GM21381 (cell line): ENCODE data around the gene CYP19A1.
"Not testable (repeated sequence)": the region's sequence is repeated elsewhere in the genome, so short reads cannot be mapped to it uniquely, and the experiment has no call there.

Experiments used
- ATAC-seq: cut with Tn5 transposase; IDR thresholded peaks from one replicate; pipeline ENCODE4 v1.9.1; 2021; ENCODE audit warnings: mild to moderate bottlenecking, moderate library complexity; ENCODE audit not compliant: unreplicated experiment

CYP19A1 gene

DNA sequence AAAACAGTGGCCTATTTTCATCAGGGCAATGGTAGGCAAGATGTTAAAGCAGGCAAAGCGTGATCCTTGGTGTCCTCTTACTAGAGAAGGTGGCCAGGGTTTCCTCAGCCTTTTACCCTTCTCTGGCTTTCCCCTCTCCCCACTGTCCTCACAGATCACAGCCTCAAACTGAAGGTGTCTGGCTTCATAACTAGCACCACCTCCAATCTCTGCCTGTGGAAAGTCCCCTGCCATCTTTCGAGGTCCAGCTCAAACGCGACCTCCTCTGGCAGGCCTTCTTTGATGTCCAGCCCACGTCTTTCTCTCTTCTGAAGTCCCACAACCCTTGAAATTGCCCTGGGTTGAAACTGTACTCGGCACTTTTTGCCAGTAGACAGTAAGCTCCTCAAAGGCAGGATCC, 35.9 kb downstream of the CYP19A1 start:
- ATAC-seq, result no peak

DNA sequence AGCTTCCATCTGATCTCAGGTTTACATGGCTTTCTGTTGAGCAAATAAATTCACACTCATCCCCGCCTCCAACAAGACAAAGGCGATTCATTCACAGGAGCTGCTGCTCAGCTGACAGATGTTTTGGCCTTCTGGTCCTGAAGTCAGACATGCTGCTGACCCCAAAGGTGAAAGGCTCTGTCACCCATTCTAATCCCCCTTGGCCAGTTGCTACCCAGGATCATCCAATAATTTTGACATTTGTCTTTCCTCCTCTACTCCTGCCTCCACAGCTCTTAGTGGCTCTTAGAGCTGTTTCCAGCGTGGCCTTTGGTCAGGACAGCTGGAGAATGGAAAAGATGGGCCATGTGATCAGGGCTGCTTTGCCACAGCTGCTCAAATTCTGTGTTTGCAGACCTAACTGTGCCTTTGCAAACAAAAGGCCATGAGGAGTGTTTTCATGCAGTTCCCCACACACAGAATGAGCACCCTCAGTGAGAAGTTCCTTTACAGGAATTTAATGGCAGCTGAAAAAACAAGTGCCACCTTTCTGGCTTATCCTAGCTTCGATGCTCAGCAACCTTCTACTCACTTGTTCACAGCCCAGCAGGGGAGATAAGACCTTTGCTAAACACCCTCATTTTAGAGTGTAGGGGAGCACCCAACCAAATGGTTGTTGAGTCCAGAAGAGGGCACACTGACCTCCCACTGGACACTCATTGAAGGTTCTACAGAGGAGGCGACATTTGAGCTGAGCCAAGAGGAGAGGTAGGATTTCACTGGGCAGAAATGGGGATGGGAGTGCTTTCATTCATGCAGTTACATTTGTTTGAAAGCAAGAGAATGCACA, 39.0 kb downstream of the CYP19A1 start:
- no peak for ATAC-seq

DNA sequence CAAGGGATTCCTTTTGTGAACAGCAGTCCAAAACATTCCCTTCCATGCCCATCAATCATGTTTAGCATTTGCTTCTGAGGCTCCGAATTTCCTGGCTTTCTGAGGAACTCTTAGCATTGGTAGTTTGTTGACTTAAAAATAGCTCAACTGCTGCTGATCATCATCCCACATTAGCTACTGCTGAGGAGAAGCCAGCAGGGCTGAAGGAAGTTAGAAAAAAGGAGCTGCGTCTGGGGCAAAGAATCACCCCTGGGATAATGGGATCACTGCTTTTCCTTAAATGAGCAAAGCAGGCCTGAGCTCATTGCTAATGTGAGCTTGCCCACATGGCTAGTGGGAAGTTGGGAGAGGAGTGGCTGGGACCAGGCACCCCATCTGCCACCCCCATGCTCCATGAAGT, 39.8 kb downstream of the CYP19A1 start:
- ATAC-seq, result no peak

DNA sequence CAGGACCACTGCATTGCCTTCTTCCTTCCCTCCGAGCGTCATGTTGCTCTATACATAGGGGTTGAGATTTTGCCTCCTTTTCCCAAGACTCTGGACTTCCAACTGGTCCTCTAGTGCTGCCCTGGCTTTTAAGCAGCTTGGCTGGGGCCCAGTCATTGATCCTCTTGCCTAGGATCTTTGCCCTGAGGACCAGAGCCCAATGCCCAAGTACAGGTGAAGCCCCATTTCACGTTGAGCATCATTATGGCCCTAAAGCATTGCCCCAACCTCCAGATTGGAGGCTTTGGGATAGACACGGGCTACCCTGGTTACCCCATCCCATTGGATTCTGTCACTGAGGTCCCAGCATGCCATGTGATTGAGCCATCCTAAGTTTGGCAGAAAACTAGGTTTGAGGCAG, 47.7 kb downstream of the CYP19A1 start:
- ATAC-seq, result no peak

DNA sequence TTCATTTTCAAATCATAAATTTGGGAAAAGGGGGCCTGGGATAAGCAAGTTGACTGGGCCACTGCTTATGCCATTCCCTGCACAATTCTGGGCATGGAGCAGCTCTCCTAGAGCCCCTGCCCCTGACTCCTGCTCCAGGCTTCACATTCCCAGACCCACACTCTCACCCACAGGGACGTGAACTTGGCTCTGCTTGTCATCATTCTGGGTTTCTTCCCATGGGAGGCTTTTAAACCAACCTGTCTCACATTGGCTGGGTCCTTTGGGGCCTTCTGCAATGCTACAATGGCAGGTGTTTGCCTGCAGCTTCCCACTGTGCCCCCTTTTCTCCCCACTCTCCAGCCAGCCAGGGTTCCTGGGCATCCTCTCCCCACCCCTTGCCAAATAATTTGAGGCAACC, 49.1 kb downstream of the CYP19A1 start:
- no peak for ATAC-seq

DNA sequence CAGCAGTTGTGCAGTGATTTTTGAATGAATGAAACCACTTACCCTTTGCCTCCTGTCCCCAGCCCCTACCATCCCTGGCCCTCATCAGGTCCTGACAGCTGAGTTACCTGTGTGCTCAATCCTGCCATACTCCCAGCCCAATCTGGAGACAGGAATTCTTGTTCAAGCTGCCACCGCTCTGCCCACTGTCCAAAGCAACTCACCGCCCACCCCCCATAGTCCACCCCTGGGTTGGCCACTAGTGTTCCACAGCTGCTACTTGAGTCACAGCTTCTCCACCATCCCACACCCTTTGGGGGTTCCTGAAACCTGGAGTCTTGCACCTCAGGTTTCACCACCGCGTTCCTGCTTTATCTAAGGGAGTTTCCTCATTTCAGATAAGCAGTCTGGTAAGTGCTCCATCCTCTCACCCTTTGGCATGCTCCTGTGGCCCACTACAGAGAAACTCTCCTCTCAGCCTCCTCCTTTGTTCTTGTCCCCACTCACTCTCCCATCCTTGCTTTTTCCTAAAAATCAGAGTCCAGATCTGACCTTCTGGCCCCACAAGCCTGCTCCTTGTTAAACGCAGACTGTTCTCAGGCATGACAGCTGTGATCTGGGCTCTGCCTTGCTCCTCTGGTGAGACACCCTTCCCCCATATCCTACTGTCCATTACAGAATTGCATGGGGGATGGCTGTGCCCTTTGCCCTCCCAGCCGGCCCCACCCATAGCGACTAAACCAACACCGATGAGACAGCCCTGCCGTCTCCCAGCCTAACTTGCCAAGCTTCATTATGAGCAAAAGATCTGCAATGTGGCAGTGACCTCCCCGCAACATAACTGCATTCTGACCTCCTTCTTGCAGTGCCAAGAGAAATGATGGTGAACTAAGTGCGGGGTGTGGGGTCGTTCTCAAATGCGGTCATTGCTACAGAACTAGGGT, 50.0 kb downstream of the CYP19A1 start:
- no peak for ATAC-seq

DNA sequence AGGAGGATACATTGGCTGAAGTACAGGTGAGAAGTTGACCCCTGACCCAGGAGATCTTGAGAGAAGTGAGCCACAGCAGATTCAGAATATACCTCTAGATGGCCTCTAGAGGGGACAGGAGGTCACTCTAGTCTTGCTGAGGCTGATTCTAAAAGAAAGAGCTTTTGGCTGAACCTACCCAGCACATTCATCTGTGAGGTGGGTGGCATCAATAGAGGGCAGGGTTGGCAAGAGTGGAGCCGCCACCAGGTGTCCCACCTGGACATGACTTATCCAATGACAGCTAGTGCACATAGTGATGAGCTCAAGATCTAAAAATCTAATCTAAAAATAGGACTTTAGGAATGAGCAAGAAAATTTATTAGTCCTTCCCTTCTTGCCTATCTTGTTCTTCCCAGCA, 51.6 kb downstream of the CYP19A1 start:
- ATAC-seq, result no peak

DNA sequence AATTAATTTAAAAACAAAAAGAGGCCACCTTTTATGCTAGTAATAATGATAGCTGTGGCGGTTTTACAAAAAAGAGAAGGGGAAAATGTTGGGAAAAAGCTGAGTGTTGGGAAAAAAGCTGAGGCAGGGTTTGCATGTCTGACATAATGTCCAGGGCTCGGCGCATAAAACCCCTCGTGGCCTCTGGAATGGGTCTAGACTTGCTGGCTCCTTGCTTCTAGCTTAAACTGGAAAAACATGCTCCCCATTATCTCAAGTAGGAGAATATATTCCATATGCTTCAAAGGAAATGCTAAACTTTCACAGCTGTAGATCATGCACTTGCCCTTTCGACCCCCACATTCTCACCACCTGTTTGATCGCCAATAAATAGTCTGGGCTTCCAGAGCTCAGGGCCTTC, 53.0 kb downstream of the CYP19A1 start:
- no peak for ATAC-seq

DNA sequence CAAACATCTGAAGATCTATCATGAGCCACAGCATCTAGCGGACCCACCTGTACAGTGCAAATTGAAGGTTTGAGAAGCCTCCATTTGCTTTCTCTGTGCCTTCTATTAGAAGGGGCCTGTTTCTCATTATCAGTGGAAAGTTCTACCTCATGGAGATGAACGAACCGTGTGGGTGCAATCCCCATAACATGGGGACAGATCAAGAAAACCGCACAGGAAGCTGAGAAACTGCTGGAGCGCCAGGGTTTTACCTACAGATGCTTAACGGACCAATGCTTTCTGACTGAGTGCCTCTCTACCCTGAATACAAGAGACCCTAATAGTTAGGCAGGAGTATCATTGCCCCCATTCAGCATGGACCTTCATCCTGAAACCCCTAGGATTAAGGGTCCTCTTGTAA, 53.5 kb downstream of the CYP19A1 start:
- no peak for ATAC-seq

DNA sequence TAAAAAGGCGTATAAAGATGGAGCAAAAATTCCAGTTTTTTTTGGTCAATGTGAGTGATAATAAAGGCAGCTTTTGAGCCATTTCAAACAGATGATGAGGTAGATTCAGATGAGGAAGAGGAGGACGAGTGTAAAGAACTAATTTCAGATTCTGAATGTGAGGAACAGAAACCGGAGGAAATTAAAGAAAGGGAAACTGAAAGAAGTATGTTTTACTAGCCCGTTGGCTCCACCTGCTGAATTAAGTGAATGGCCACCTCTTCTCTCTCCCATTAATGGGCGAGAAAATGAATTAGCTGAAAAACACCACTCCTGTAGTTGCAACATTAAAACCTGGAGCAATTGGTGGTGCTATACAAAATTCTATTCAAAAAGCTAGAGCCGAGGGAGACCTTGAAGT, 55.4 kb downstream of the CYP19A1 start:
- ATAC-seq, result peak; percentile 52

DNA sequence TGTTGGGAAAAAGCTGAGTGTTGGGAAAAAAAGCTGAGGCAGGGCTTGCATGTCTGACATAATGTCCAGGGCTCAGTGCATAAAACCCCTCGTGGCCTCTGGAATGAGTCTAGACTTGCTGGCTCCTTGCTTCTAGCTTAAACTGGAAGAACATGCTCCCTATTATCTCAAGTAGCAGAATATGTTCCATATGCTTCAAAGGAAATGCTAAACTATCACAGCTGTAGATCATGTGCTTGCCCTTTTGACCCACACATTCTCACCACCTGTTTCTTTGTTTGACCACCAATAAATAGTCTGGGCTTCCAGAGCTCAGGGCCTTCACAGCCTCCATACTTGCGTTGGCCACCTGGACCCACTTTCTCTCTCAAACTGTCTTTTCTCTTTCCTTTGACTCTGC, 56.2 kb downstream of the CYP19A1 start:
- ATAC-seq, result not testable (repeated sequence)

DNA sequence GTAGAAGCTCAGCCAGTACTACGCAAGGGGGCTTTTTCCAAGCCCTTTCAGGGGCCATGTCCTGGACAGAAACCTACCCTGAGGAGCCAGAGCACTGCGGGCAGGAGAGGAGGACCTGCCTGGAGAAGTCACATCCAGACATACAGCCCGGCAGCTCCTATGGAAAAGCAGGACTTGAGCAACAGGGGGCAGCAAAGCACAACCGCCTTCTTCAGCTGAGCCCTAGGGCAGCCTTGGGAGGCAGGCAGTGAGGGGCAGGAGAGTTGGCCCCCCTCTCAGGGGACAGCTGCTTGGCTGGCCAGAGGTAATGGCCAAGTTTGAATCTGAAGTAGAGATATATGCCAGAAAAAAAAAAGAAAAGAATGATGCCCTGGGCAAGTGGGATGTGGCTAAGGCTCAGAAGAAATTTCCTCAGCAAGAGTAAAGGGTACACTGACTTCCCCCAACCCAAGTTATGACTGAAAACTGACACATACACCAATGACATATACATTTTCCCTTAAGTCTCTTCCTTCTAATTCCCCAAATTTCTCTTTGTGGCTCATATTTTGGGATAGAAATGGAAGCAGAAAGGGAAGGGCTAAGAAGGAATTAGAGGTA, 56.9 kb downstream of the CYP19A1 start:
- no peak for ATAC-seq

DNA sequence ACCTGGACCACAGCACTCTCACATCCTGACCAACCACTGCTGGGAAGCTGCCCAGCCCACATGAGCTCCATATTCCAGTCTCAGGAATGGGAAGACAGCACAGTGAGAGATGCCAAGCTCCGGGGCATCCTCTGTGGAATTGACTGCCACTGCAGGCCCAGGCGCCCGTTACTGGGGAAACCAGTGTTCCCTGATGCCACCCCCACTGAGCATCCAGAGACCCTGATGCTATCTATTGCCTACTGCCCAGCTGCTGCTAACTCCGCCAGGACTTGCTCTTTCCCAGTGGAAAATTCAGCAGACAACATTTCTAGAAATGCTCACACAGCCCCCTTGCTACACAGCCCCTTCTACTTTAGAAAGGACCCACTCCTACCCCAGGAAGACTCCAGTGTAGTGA, 57.6 kb downstream of the CYP19A1 start:
- no peak for ATAC-seq

DNA sequence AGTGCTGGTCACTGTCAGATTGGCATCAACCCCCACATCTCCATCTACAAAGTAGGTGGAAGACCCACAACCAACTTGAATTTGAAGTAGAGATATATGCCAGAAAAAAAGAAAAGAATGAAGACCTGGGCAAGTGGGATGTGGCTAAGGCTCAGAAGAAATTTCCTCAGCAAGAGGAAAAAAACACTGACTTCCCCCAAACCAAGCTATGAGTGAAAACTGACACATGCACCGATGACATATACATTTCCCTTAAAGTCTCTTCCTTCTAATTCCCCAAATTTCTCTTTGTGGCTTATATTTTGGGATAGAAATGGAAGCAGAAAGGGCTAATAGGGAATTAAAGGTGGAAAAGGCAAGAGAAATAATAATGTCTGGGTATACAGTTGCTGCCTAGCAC, 59.0 kb downstream of the CYP19A1 start:
- ATAC-seq, result no peak

DNA sequence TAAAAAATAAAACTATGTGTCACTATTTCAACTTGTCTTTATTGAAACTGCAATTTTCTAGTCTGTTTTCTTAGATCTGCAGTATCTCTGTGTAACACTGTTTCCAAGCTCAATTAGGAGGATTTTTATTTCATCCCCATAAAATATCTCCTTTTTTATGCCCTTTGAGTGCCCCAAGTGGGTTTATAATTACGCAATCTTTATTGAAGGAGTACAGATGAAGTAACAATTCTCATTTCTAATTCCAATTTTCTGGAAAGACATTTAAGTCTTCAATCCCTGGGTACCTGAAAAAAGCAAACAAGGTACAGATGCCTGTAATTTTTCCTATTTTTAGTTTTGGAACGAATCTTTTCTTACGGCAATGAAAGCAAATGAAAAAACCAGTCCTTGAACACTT, 61.3 kb downstream of the CYP19A1 start:
- ATAC-seq, result no peak

DNA sequence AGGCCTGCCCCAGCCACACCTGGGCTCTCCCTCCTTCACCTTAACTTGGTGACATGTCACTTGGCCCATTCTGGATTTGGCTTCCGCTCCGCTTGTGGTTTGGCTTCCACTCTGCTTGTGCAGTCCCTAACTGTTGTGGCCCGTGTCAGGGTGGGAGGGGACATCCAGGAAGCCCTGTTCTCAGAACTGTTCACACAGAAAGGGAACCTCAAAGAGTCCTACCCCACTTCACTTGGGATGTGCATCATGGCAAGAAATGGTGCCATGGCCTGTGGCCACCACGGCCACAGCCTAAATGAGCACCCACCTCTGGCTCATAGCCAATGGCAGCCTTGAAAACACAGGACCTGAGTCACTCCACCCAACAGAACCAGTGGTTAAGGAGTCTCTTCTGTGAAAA, 63.4 kb downstream of the CYP19A1 start:
- no peak for ATAC-seq

DNA sequence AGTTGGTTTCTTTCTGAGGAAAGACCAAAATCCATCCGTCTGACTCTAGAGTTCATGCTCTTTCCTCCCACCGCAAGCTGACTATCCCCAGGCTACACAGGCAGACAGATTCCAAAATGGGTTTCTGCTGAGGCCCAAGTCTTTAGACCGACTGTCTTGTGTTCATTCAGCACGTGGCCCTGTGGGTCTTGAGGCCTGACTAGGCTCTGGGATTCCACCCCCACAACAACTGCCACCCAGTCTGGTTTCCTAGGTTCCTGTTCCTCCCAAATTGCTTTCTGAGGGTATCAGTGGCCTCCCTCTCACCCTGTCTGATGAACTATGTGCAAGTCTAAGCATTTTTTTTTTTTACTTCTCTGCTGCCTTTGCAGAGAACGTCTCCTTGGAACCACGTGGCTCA, 67.7 kb downstream of the CYP19A1 start:
- no peak for ATAC-seq

DNA sequence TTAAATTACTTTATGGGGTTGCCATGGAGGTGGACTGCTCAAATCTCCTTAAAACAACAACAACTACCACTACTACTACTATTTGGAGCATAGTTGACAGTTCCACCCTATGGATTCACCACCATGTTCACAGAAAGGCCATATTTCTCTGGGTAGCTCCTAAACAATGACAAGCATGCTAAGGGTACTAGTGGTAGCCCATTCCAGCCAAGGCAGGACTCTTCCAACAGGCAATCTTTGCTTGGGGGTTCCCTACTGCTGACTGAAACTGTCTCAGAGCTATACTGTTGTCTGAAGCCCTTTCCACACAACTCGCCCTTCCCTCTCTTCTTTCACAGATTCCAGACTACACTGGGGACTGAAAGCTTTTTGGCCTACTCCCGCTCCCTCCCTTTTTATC, 68.9 kb downstream of the CYP19A1 start:
- no peak for ATAC-seq

DNA sequence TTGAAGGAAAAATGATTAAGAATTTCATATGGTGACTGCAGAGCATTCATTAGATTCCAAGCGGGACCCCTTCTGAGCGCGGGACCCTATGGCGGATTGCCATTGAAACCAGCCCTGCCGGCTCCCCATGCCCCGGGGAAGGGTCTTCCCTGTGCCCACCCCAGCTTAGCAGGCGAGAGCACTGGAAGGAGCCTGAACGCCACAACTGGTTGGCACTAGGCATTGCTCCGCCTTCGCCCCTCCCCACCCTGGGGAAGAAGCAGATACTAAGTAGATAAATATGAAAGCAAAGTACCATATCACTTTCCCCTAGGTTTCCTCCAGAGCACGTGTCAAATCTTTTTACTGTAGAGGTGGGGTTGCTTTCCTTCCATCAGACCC, 70.7 kb downstream of the CYP19A1 start:
- ATAC-seq, result no peak

DNA sequence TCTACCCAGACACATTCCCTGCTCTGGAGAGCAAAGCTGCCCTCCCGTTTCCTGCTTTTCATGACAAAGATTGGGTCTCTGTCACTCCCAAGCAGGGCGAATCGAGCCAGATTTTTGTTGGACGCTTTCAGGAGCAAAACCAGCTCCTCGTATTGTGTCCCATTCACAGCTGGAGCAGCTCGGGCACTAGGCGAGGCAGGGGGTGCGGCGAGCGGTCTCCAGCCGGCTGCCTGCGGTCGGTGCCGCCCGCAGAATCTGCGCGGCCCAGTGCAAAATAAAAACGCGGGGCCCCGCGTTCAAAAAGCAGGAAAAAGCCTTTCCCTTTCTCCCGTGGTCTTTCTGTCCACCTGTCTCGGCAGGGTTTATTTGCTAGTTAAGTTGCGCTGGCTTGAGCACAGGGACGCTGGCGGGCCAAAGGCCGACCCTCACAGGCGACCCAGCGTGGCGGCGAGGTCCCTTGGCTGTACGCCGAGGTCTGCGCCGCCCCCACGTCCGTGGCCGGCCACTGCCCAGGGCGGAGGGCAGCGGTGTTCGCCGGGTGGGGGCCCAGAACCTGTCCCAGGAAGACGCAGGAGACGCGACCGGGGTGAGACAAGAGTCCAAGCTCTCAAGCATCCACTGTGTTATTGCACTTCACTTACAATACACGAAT, 71.2 kb downstream of the CYP19A1 start:
- ATAC-seq, result no peak

DNA sequence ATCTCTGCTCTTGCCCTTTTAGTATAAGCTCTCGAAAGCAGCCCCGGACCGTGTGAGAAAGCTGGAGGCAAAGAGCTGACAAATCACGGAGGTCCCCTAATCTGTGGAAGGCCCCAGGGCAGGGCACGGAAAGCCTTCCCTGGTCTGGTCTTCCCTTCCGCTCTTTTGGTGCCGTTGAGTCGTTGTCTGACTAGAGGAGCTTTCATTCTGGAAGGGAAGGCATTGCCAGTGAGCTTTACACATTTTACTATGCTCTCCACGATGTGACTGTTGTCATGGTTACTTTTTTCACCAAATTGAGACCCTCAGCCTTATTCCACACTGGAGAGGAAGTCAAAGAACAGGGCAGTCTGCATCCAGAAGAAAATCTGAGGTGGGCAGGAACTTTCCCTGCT, 71.7 kb downstream of the CYP19A1 start:
- ATAC-seq, result no peak
